Liver (tissue), 9 donors: ENCODE data around the gene PPP1R12C. TPM values are rescaled to one million over a fixed set of nuclear protein-coding genes. Genes with fewer than 3 reads are reported as not detected.

Experiments
- DNase-seq: peaks from one replicate; pipeline ENCODE4 v3.0.0-alpha.2; 2017; ENCODE audit warnings: low spot score
- H3K27ac ChIP-seq, 2 donors: one replicate each; pipeline ENCODE4 v1.7.0; 2013; ENCODE audit warnings: inconsistent platforms in 2 of 2, low read length in 2 of 2, control low read depth in 1 of 2, low read depth in 1 of 2, mild to moderate bottlenecking in 1 of 2
- H3K27me3 ChIP-seq, 4 donors: one replicate each; pipeline versions ENCODE4 v1.6.1 to v1.7.0; 2013; ENCODE audit warnings: low read length in 3 of 4, inconsistent platforms in 1 of 4, mild to moderate bottlenecking in 1 of 4, moderate library complexity in 1 of 4; ENCODE audit not compliant: control insufficient read depth in 4 of 4, insufficient read depth in 4 of 4
- H3K36me3 ChIP-seq, 4 donors: one replicate each; pipeline versions ENCODE4 v1.6.1 to v1.7.0; 2013; ENCODE audit warnings: low read length in 3 of 4, mild to moderate bottlenecking in 3 of 4, low read depth in 1 of 4, moderate library complexity in 1 of 4; ENCODE audit not compliant: control insufficient read depth in 4 of 4, insufficient read depth in 3 of 4
- H3K4me1 ChIP-seq, 4 donors: one replicate each; pipeline versions ENCODE4 v1.6.1 to v1.7.0; 2013; ENCODE audit warnings: low read length in 3 of 4, mild to moderate bottlenecking in 3 of 4, moderate library complexity in 1 of 4; ENCODE audit not compliant: control insufficient read depth in 4 of 4, insufficient read depth in 4 of 4
- H3K4me3 ChIP-seq, 3 donors: one replicate each; pipeline versions ENCODE4 v1.6.1 to v1.7.0; 2013; ENCODE audit warnings: low read length in 3 of 3, control low read depth in 1 of 3, low read depth in 1 of 3, mild to moderate bottlenecking in 1 of 3
- H3K9ac ChIP-seq, 2 donors: one replicate each; pipeline ENCODE4 v1.7.0; 2013; ENCODE audit warnings: low read length in 2 of 2, mild to moderate bottlenecking in 2 of 2, moderate library complexity in 2 of 2, control low read depth in 1 of 2, low read depth in 1 of 2
- H3K9me3 ChIP-seq, 4 donors: one replicate each; pipeline versions ENCODE4 v1.6.1 to v1.7.0; 2013; ENCODE audit warnings: low read length in 3 of 4; ENCODE audit not compliant: control insufficient read depth in 4 of 4
- CTCF ChIP-seq: fragments of 150-350 bp; IDR thresholded peaks from 2 replicates; pipeline ENCODE4 v1.5.1; 2017; ENCODE audit warnings: improper control_type of control experiment, low read depth, low read length; ENCODE audit not compliant: missing input control
- EGR1 ChIP-seq, 2 donors: IDR thresholded peaks; 2 replicates each; pipeline ENCODE4 v1.6.1; 2016 to 2018; ENCODE audit warnings: antibody characterized with exemption in 2 of 2, low read depth in 2 of 2
- FOXA1 ChIP-seq: IDR thresholded peaks from 2 replicates; pipeline ENCODE4 v1.6.1; 2016; ENCODE audit warnings: antibody characterized with exemption
- HNF4G ChIP-seq: IDR thresholded peaks from 2 replicates; pipeline ENCODE4 v1.6.1; 2016; ENCODE audit warnings: antibody characterized with exemption
- JUND ChIP-seq, 2 donors: IDR thresholded peaks; 2 replicates each; pipeline ENCODE4 v1.6.1; 2016; ENCODE audit warnings: antibody characterized with exemption in 2 of 2
- MAX ChIP-seq: IDR thresholded peaks from 2 replicates; pipeline ENCODE4 v1.6.1; 2016; ENCODE audit warnings: antibody characterized with exemption
- NR2F2 ChIP-seq: IDR thresholded peaks from 2 replicates; pipeline ENCODE4 v1.6.1; 2016; ENCODE audit warnings: antibody characterized with exemption
- RAD21 ChIP-seq, 2 donors: IDR thresholded peaks; 2 replicates each; pipeline ENCODE4 v1.6.1; 2016; ENCODE audit warnings: antibody characterized with exemption in 2 of 2, mild to moderate bottlenecking in 2 of 2
- REST ChIP-seq: IDR thresholded peaks from 2 replicates; pipeline ENCODE4 v1.6.1; 2016; ENCODE audit warnings: antibody characterized with exemption, mild to moderate bottlenecking
- RXRA ChIP-seq, 2 donors: IDR thresholded peaks; 2 replicates each; pipeline ENCODE4 v1.6.1; 2017 to 2018; ENCODE audit warnings: antibody characterized with exemption in 2 of 2, mild to moderate bottlenecking in 1 of 2
- TAF1 ChIP-seq: conservative IDR thresholded peaks from 2 replicates; pipeline ENCODE4 v1.6.1; 2016; ENCODE audit warnings: antibody characterized with exemption, mild to moderate bottlenecking
- WGBS: extraction: QIAGEN DNeasy Blood & Tissue Kit; methylation state at CpG from one replicate; pipeline ENCODE4 v1.1.7; 2013; 5-methylcytosine and 5-hydroxymethylcytosine counted together
- polyA plus RNA-seq, 2 donors: library from polyadenylated mRNA; stranded (reverse) in 1 of 2; unstranded in 1 of 2; fragments of 200-250 nt in 1 of 2; fragments of >200 nt in 1 of 2; fragmentation: Nextera tagmentation in 1 of 2; extraction: Ambion mirVana in 1 of 2; gene quantifications; one replicate each; pipeline versions ENCODE4 v1.2.1 to v1.2.3, GENCODE V29; 2013 to 2015
- total RNA-seq, 2 donors: library from RNA; depleted of rRNA; stranded (reverse); fragments of >200 nt; gene quantifications; one replicate each; pipeline ENCODE4 v1.2.3, GENCODE V29; 2014
- donor health status: healthy.
- donor health status: healthy.
- donor health status: healthy.
- donor health status: healthy.
- donor health status: healthy.

Gene PPP1R12C
- total and polyA plus RNA-seq, 4 donors: 7.4 to 35.8 (median 24.9) TPM

GRCh38 chr19:55096061-55096701 lies 21.3 kb downstream of the PPP1R12C start:
- H3K27ac ChIP-seq: no peak overlapping the region
- TF ChIP-seq HNF4G (no peak), NR2F2 (no peak), FOXA1 (no peak), JUND (IDR thresholded peaks at IDR 0.05) (no peak), REST (no peak), RXRA (IDR thresholded peaks at IDR 0.05) (no peak), RAD21 (IDR thresholded peaks at IDR 0.05) (no peak), MAX (no peak)
- H3K9ac ChIP-seq: no peak overlapping the region
- WGBS: 94% methylated on average over 23 of the region's 23 CpGs
- no peaks in the 10 kb centered on the region for H3K4me1 ChIP-seq
- no peaks in the 10 kb centered on the region for H3K27me3 ChIP-seq
- H3K4me3 ChIP-seq: no peak overlapping the region
- no peak for DNase-seq
- peaks cover 0 to 40% (median 10%) of the 10 kb centered on the region in 4 donors for H3K36me3 ChIP-seq
- H3K9me3 ChIP-seq: no peaks in the 10 kb centered on the region

- no peak overlapping the region for H3K27ac ChIP-seq
- no peaks in the 10 kb centered on the region for H3K4me1 ChIP-seq
- no peaks in the 10 kb centered on the region for H3K27me3 ChIP-seq
- no peak overlapping the region for H3K9ac ChIP-seq
- H3K9me3 ChIP-seq: no peaks in the 10 kb centered on the region
- TF ChIP-seq FOXA1 (no peak), CTCF (no peak), RXRA (IDR thresholded peaks at IDR 0.05) (no peak), EGR1 (IDR thresholded peaks at IDR 0.05; ENCODE audit: low read depth in 2 of 2) (no peak), REST (no peak), TAF1 (no peak)
- WGBS: 94% methylated on average over 23 of the region's 23 CpGs
- H3K36me3 ChIP-seq: peaks cover 0 to 45% (median 10%) of the 10 kb centered on the region in 4 donors
- no peak overlapping the region for H3K4me3 ChIP-seq
- DNase-seq: no peak
Observed at GRCh38 chr19:55095260-55096060, 22.0 kb downstream of the PPP1R12C start.
